HG03442 (cell line): ENCODE results near the gene IL15RA.
"Not testable (repeated sequence)": the region's sequence is repeated elsewhere in the genome, so short reads cannot be mapped to it uniquely, and the experiment has no call there.

Experiments used
- ATAC-seq: cut with Tn5 transposase; IDR thresholded peaks from one replicate; pipeline ENCODE4 v1.9.1; 2021; ENCODE audit warnings: mild to moderate bottlenecking, moderate library complexity; ENCODE audit not compliant: unreplicated experiment

IL15RA gene

GRCh38 chr10:6006991-6007390 lies 29.6 kb upstream of the IL15RA start:
- ATAC-seq: no peak

GRCh38 chr10:6006546-6006945 lies 29.2 kb upstream of the IL15RA start:
- ATAC-seq: no peak

GRCh38 chr10:6005856-6006395 lies 28.6 kb upstream of the IL15RA start:
- no peak for ATAC-seq

- ATAC-seq: not testable (repeated sequence)
Measured at GRCh38 chr10:6005161-6005804, 27.9 kb upstream of the IL15RA start.

- ATAC-seq: peak; percentile 42
Measured at GRCh38 chr10:6002809-6003510, 25.6 kb upstream of the IL15RA start.

- ATAC-seq: no peak
Measured at GRCh38 chr10:5999440-6000165, 22.3 kb upstream of the IL15RA start.

GRCh38 chr10:5996696-5997095 lies 19.4 kb upstream of the IL15RA start:
- ATAC-seq: no peak

- no peak for ATAC-seq
Measured at GRCh38 chr10:5992398-5992797, 15.1 kb upstream of the IL15RA start.

GRCh38 chr10:5991708-5992107 lies 14.4 kb upstream of the IL15RA start:
- ATAC-seq: no peak

- ATAC-seq: no peak
Measured at GRCh38 chr10:5989756-5990155, 12.4 kb upstream of the IL15RA start.

- no peak for ATAC-seq
Measured at GRCh38 chr10:5988336-5988920, 11.1 kb upstream of the IL15RA start.

- no peak for ATAC-seq
Measured at GRCh38 chr10:5987747-5988146, 10.4 kb upstream of the IL15RA start.

GRCh38 chr10:5985029-5985428 lies 7.7 kb upstream of the IL15RA start:
- ATAC-seq: no peak

GRCh38 chr10:5983774-5984173 lies 6.4 kb upstream of the IL15RA start:
- ATAC-seq: no peak

- ATAC-seq: no peak
Measured at GRCh38 chr10:5981529-5981928, 4.2 kb upstream of the IL15RA start.

GRCh38 chr10:5978230-5978489 lies 817 bp upstream of the IL15RA start:
- no peak for ATAC-seq

- peak; percentile 13 for ATAC-seq
Measured at GRCh38 chr10:5976512-5977470, 552 bp downstream of the IL15RA start.

- peak; percentile 50 for ATAC-seq
Measured at GRCh38 chr10:5975641-5976473, 1.5 kb downstream of the IL15RA start.

GRCh38 chr10:5973069-5973468 lies 4.3 kb downstream of the IL15RA start:
- ATAC-seq: no peak

GRCh38 chr10:5971886-5972285 lies 5.5 kb downstream of the IL15RA start:
- ATAC-seq: no peak
